Progenitor cell of endocrine pancreas (in vitro differentiated cells): ENCODE measurements around the gene SCGB2A2. TPM values are rescaled to one million over a fixed set of nuclear protein-coding genes. Genes with fewer than 3 reads are reported as not detected.

Experiments used
- DNase-seq: peaks from one replicate; pipeline ENCODE4 v3.0.0; 2021; ENCODE audit warnings: low spot score; ENCODE audit not compliant: unreplicated experiment
- H3K27ac Mint-ChIP-seq: 2 replicates; pipeline ENCODE4 v1.8.0; 2021; ENCODE audit warnings: mild to moderate bottlenecking, moderate library complexity, mixed read lengths
- H3K27me3 Mint-ChIP-seq: 2 replicates; pipeline ENCODE4 v1.8.0; 2021; ENCODE audit warnings: mixed read lengths
- H3K36me3 Mint-ChIP-seq: 2 replicates; pipeline ENCODE4 v1.8.0; 2022; ENCODE audit warnings: mixed read lengths; ENCODE audit not compliant: insufficient read depth
- H3K4me1 Mint-ChIP-seq: 2 replicates; pipeline ENCODE4 v1.8.0; 2021; ENCODE audit warnings: low read depth, mixed read lengths
- H3K4me3 Mint-ChIP-seq: 2 replicates; pipeline ENCODE4 v1.8.0; 2021; ENCODE audit warnings: low read depth, mild to moderate bottlenecking, moderate library complexity, mixed read lengths
- H3K9me3 Mint-ChIP-seq: 2 replicates; pipeline ENCODE4 v1.8.0; 2021; ENCODE audit warnings: low read depth, mixed read lengths
- total RNA-seq: library from RNA; stranded (reverse); gene quantifications from 2 replicates; pipeline ENCODE4 v1.2.1, GENCODE V29; 2021
- TF ChIP-seq, protein P1 (sequence below): fragments of 200-600 bp; sonication (generic); IDR thresholded peaks from one replicate; pipeline ENCODE4 v1.5.0; 2021; ENCODE audit warnings: antibody characterized with exemption, mild to moderate bottlenecking; ENCODE audit not compliant: unreplicated experiment

Gene SCGB2A2
- total RNA-seq, 1 donor from 2014 or later, result not detected

DNA sequence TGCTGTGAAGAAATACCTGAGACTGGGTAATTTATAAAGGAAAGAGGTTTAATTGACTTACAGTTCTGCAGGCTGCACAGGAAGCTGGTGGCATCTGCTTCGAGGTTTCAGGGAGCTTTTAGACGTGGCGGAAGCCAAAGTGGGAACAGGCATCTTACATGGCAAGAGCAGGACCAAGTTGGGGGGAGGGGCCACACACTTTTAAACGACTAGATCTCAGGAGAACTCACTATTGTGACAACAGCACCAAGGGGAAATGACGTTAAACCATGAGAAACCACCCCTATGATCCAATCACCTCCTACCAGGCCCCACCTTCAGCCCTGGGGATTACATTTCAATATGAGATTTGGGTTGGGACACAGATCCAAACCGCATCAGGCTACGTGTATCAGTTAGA, 40.0 kb downstream of the SCGB2A2 start:
- Mint-ChIP-seq H3K4me3 (no peak overlapping the region), H3K9me3 (peaks cover 3% of the 10 kb centered on the region), H3K36me3 (no peaks in the 10 kb centered on the region), H3K27ac (no peak overlapping the region), H3K4me1 (no peaks in the 10 kb centered on the region), H3K27me3 (peaks cover 35% of the 10 kb centered on the region)
- TF ChIP-seq, protein P1, sequence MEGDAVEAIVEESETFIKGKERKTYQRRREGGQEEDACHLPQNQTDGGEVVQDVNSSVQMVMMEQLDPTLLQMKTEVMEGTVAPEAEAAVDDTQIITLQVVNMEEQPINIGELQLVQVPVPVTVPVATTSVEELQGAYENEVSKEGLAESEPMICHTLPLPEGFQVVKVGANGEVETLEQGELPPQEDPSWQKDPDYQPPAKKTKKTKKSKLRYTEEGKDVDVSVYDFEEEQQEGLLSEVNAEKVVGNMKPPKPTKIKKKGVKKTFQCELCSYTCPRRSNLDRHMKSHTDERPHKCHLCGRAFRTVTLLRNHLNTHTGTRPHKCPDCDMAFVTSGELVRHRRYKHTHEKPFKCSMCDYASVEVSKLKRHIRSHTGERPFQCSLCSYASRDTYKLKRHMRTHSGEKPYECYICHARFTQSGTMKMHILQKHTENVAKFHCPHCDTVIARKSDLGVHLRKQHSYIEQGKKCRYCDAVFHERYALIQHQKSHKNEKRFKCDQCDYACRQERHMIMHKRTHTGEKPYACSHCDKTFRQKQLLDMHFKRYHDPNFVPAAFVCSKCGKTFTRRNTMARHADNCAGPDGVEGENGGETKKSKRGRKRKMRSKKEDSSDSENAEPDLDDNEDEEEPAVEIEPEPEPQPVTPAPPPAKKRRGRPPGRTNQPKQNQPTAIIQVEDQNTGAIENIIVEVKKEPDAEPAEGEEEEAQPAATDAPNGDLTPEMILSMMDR, result no peak
- no peak for DNase-seq

DNA sequence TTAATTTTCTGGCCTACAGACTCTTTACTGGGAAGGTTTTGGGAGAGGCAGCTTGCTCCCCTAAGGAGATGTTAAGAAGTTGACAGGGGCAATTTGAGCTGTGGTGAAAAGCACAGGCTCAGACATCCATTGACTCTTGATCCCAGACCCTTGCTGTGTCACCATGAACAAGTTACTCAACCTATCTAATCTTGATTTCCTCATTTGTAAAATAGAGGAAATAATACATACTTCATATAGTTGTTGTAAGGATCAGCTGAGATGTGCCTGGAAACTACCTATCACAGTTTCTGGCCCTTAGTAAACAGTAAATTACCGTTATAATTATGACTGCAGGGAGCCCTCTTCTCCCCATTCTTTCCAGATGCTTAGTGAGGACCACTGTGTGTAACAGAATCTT, 45.5 kb downstream of the SCGB2A2 start:
- no peaks in the 10 kb centered on the region for H3K9me3 Mint-ChIP-seq
- no peak for DNase-seq
- no peak overlapping the region for H3K27ac Mint-ChIP-seq
- H3K36me3 Mint-ChIP-seq, result no peaks in the 10 kb centered on the region
- no peak overlapping the region for H3K4me3 Mint-ChIP-seq
- peaks cover 2% of the 10 kb centered on the region for H3K4me1 Mint-ChIP-seq
- TF ChIP-seq, protein P1, result no peak
- H3K27me3 Mint-ChIP-seq, result peaks cover 36% of the 10 kb centered on the region

DNA sequence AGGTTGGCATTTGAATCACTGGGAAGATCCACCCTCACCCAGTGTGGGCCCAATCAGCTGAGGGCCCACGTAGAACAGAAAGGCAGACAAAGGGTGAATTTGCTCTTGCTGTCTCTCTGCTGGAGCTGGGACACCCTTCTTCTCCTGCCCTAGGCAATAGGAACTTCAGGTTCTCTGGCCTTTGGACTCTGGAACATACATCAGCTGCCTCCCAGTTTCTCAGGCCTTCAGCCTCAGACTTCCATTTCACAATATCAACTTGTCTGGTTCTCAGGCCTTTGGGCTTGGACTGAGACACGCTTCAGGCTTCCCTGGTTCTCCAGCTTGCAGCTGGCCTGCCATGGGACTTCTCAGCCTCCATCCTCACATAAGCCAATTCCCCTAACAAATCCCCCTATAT, 52.6 kb downstream of the SCGB2A2 start:
- no peaks in the 10 kb centered on the region for H3K9me3 Mint-ChIP-seq

More for the DNA sequence above, 52.6 kb downstream of the SCGB2A2 start:
- H3K27me3 Mint-ChIP-seq, result no peaks in the 10 kb centered on the region
- no peak for DNase-seq
- no peak overlapping the region for H3K27ac Mint-ChIP-seq
- H3K4me3 Mint-ChIP-seq, result no peak overlapping the region
- H3K4me1 Mint-ChIP-seq, result peaks cover 25% of the 10 kb centered on the region
- TF ChIP-seq, protein P1, result no peak
- H3K36me3 Mint-ChIP-seq, result no peaks in the 10 kb centered on the region

Other genes with a start within 250 kb of the SCGB2A2 start
- gene INCENP, start 146.1 kb upstream of the SCGB2A2 start, total RNA-seq, result 58.0 and 60.5 TPM in 2 replicates
- gene SCGB1D1, start 79.9 kb upstream of the SCGB2A2 start, total RNA-seq, result not detected in 2 replicates
- gene SCGB2A1, start 61.5 kb upstream of the SCGB2A2 start, total RNA-seq, result not detected in 2 replicates
- gene SCGB1D2, start 27.9 kb upstream of the SCGB2A2 start, total RNA-seq, result not detected in 2 replicates
- not detected in 2 replicates for gene SCGB1D4, start 28.9 kb downstream of the SCGB2A2 start, total RNA-seq
- 41.6 and 45.2 TPM in 2 replicates for gene ASRGL1, start 67.3 kb downstream of the SCGB2A2 start, total RNA-seq
- 1.9 and 3.1 TPM in 2 replicates for gene SCGB1A1, start 148.9 kb downstream of the SCGB2A2 start, total RNA-seq